Activated CD4-positive, alpha-beta T cell treated with anti-CD3 and anti-CD28 coated beads for 1 hour (primary cell): ENCODE results near the gene CYP4A22.
"Not testable (repeated sequence)": the region's sequence is repeated elsewhere in the genome, so short reads cannot be mapped to it uniquely, and the experiment has no call there.

Source experiments
- DNase-seq: peaks from one replicate; pipeline ENCODE4 v3.0.0-alpha.2; 2020

CYP4A22 gene, protein sequence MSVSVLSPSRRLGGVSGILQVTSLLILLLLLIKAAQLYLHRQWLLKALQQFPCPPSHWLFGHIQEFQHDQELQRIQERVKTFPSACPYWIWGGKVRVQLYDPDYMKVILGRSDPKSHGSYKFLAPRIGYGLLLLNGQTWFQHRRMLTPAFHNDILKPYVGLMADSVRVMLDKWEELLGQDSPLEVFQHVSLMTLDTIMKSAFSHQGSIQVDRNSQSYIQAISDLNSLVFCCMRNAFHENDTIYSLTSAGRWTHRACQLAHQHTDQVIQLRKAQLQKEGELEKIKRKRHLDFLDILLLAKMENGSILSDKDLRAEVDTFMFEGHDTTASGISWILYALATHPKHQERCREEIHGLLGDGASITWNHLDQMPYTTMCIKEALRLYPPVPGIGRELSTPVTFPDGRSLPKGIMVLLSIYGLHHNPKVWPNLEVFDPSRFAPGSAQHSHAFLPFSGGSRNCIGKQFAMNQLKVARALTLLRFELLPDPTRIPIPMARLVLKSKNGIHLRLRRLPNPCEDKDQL

DNA sequence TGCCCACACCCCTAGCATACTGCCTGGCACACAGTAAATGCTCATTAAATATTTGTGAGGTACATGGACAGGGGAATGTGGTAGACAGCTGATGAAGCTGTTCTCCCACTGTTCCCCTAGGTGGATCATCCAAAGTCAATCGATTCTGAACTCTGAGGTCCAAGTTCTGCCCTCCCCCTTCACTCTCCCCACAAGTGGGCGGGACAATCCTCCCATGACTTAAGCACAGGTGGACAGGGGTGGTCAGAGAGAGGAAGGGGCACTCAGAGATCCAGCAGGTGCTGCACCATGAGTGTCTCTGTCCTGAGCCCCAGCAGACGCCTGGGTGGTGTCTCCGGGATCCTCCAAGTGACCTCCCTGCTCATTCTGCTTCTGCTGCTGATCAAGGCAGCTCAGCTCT is at the start of gene CYP4A22:
TSS of gene CYP4A22 (plus strand) at position 244 of the 400 bp plus-strand sequence. CDS start at position 289, 45 bp downstream.
- no peak for DNase-seq

DNA sequence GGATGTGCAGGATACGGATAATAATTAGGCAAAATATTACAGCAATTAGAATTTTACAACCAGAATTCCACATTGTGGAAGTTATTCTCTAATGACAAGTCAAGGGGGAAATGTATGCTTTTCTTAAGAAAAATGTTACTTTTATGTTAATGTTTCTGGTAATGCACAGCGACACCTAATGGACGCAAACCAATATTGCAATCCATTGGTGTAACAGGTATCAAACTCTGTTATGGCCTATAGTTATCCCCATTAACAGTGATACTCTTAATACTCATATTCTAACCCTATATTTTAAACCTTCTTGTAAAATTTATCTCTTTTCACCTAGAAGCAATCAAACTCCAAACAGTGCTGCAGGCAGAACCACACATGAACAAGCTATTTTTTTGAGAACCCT is 47.9 kb upstream of the CYP4A22 start:
- not testable (repeated sequence) for DNase-seq

DNA sequence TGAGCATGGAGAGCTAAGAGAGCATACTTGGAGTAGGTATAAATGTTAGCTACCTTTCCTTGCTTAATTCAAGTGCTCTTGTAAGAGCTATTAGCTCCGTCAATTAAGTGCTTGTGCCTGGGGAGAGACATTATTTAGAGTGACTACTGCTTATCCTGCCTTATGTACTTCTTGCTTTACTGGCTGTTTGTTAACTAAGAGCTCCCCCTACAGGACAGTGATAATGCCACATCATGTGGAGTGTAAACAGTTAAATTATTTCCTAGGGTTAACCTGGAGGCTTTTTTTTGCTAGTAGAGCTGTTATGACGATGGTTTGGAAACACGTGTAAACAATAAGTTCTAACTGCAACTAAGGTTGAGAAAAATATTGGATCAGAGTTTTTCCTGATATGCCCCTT is 45.8 kb upstream of the CYP4A22 start:
- not testable (repeated sequence) for DNase-seq

DNA sequence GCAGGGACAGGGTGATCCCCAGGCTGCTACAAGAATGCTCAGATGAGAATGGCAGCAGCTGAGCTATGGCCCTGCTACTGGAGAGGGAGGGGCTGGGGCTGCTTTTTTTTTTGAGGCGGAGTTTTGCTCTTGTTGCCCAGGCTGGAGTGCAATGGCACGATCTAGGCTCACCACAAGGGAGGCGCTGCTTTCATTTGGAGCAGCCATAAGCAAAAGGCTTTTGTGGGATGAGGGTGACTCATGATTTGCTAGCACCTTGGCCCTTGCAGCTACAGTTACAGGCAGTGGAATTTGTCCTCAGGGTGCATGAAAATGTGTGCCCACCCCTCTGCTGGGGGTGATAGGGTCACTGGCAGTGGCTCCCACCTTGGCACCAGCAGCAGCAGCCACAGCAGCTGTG is 32.4 kb upstream of the CYP4A22 start:
- DNase-seq = no peak

DNA sequence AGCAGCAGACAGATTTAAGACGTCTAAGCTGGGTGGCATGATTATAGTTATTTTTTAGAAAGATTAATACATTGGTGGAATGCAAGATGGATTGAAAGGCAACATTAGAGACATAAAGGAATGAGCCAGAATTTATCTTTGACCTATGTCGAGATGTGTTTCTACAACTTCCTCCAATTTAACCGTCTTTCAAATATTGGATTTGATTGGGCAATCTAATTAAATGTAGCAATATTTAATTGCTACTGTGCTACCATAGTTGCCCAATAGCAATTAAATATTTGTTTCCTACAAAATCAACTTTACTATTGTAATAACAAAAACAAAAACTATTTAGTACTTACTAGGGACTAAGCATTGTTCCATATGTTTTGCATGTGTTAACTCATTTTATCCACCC is 30.4 kb upstream of the CYP4A22 start:
- DNase-seq = no peak

DNA sequence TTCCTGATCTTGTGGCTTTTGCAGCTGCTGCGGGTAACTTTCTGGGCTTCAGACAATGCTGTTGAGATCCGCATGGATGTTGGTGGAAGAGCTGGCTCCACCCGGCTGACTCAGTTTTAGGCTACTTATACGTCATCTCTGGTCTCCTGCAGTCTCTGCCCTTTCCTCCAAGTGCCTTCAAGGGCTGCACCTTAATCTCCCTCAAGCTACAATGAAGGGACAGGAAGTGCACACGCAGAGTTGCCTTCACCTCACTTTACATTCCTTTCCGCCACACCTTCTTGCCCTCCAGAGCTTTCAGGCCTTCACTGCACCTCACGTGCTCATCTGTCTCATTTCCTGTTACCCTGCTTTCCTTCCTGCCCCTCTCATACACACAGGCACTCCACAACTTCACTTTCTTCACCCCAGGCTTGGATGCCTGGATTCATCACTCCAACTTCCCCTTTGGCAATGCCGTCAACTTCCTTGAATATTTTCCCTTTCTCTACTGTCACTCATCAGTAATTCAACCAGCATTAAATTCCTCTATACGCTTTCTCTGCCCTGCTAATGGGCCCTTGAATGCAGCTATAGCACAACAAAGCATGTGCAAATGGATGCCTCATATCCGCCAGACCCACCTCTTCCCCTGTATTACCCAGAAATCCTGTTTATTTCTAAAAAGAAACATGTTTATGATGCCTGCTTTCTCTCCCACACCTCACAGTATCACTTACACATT is 29.2 kb upstream of the CYP4A22 start:
- DNase-seq = not testable (repeated sequence)

DNA sequence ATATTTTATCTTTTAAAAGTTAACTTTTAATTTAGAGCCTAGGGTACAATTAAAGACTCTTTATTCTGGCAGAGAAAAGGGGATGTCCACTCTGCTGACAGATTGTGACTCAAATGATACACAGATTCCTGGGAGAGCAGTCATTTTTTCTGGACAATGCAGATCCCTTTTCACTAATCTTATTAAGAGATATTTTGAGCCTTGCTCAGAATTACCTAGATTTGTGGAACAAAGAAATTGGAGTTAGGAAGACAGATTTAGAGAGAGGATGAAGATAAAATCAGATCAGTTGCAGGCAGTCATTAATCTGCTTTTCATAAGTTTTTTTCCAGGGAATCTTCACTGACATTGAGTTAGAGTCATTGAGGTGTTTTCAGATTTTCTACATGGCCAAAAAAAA is 27.8 kb upstream of the CYP4A22 start:
- DNase-seq = not testable (repeated sequence)

DNA sequence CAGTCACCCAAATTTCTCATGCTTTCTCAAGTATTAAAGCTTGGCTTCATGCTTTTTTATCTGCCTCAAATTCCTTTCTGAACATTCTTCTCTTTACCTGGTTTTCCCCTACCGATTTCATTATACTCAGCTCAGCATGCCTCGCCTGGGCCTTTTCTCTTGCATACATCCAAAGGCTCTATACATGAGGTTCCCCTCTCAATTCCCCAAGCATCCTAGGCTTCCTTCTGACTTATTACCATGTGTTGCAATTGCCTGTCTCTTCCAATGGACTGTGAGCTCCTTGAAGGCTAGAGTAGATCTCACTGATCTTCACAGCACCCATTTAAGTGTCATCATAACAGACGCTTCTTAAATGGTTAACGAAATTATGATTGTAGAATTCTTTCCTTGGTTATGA is 24.1 kb upstream of the CYP4A22 start:
- DNase-seq = no peak

DNA sequence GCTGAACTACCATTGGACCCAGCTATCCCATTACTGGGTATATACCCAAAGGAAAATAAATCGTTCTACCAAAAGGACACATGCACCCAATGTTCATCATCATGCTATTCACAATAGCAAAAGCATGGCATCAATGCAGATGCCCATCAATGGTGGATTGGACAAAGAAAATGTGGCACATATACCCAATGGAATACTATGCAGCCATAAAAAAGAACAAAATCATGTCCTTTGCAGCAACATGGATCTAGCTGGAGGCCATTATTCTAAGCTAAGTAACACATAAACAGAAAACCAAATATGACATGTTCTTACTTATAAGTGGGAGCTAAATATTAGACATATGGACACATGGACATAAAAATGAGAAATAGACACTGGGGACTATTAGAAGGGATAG is 16.2 kb upstream of the CYP4A22 start:
- DNase-seq = not testable (repeated sequence)

DNA sequence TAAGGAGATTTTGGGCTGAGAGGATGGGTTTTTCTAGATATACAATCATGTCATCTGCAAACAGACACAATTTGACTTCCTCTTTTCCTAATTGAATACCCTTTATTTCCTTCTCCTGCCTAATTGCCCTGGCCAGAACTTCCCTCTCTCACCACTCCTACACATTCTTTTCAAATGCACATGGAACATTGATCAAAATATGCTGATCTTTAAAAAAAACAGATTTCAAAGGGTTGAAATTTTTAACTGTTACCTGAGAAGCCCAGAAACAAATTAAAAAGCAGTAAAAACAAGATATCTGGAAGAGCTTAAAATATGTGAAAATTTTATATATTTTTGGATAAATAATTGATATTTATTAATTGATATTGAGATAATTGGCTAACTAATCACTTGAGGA is 12.4 kb upstream of the CYP4A22 start:
- DNase-seq = not testable (repeated sequence)

DNA sequence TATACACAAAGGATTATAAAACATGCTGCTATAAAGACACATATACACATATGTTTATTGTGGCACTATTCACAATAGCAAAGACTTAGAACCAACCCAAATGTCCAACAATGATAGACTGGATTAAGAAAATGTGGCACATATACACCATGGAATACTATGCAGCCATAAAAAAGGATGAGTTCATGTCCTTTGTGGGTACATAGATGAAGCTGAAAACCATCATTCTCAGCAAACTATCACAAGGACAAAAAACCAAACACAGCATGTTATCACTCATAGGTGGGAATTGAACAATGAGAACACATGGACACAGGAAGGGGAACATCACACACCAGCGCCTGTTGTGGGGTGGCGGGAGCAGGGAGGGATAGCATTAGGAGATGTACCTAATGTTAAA is 10.2 kb upstream of the CYP4A22 start:
- not testable (repeated sequence) for DNase-seq

DNA sequence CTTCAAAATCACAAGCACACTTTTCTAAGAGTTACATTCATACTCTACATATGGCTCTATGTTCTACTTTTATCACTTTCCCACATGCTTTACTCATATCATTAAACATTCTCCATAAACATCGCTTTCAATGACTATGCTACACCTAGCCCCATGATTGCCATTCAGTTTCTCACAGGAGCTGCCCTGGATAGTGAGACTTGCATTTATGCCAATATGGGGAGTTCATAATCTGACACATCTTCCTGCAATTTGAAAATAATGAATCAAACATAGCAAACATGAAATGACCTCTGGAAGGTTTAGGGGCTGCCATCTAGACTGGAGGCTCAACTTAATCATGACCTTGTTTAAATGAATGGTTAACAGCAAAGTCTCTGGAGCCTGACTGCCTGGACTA is 9.0 kb upstream of the CYP4A22 start:
- DNase-seq = no peak

DNA sequence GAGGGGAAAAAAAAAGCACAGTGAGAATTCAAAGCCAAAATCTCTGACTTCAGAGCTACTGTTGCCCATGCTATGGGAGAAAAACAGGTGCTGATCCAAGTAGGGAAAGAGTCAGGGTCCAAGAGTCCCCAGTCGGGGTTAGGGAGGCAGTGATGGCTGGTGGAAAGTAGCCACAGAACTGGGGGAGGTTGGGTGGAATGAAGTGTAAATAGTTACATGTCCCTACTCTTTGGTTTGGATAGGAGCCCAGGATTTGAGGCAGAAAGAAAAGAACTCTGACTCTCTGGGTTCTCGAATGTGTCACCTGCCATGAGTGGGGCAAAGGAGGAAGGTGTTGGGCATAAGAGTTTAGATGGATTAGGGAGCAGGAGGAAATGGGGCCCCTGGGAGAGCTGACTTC is 8.4 kb upstream of the CYP4A22 start:
- not testable (repeated sequence) for DNase-seq

DNA sequence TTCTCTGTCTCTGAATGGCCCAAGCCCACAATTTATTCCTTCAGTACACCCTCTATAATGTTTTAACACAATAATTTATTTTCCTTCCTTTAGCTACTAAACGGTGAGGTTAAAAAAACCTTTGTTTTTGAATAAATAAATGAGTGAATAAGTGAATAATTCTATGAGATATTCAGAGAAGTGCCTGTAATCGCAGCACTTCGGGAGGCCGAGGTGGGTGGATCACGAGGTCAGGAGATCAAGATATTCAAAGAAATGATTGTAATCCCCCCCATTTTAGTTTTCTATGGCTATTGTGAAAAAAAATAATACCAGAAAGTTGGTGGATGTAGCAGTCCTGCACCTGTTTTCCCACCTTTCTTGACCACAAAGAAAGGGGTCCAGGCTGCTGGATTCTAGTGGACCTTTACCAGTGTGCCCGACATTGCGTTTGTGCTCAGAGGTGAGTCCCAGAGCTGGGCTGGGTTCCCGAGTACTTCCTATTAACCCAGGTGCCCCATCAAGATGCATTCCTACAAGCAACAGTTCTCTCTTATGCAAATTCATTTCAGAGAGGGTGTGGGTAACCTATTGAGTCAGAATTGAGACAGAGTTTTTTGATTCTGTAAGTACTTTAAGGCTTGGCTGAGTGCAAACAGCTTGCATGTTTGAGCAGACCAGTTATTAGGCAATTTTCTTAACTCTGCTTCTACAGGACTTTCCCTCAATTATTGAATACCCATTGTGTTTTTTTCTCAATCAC is 7.6 kb upstream of the CYP4A22 start:
- DNase-seq = not testable (repeated sequence)

DNA sequence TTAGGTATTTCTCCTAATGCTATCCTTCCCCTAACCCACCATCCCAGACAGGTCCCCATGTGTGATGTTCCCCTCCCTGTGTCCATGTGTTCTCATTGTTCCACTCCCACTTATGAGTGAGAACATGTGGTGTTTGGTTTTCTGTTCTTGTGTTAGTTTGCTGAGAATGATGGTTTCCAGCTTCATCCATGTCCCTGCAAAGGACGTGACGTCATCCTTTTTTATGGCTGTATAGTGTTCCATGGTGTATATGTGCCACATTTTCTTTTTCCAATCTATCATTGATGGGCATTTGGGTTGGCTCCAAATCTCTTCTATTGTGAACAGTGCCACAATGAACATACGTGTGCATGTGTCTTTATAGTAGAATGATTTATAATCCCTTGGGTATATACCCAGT is 4.6 kb upstream of the CYP4A22 start:
- not testable (repeated sequence) for DNase-seq

DNA sequence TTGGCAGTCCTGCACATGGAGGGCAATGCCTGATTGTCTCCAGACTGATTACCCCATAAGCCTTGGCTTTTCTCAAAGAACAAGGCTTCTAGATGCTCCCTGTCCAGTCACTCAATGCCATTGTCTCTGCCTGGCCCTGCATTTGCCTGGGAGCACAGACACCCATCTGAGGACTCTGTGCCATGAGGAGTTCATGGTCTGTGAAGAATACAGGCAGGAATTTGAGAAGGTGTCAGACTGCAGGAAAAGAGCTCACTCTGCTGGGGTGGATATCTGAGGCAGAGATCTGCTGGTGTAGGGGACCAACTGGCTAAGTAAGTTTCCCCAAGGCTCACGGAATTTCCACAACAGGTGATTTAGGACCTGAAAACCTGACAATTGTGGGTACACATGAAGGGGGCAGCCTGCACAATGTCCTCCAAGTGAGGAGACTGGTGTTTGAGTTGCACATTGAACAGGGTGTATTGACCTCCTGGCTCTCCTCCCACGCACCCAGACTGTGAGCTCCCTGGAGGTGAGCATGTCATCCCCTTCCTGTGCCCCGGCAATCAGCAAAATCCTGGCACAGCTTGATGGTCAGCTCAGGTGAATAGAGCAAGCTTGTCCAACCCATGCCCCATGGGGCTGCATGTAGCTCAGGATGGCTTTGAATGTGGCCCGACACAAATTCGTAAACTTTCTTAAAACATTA is 829 bp downstream of the CYP4A22 start:
- DNase-seq = no peak

DNA sequence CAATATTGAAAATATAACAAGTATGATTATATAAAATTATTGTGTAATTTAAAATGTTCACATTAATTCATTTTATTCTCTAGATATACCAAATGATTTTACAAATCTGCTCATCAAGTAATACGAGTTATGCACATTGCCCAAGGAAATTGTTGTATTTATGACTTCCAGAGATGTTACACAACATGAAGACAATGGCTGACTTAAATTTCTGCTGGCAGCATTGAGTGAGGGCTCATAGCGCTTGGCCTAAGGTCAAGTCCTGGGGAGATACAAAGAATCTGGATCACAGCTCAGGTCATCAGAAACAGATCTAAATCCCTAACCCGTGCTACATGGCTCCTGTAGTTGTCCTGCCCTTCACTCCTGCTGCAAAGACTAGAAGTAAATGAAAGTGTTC is 3.1 kb downstream of the CYP4A22 start:
- not testable (repeated sequence) for DNase-seq

DNA sequence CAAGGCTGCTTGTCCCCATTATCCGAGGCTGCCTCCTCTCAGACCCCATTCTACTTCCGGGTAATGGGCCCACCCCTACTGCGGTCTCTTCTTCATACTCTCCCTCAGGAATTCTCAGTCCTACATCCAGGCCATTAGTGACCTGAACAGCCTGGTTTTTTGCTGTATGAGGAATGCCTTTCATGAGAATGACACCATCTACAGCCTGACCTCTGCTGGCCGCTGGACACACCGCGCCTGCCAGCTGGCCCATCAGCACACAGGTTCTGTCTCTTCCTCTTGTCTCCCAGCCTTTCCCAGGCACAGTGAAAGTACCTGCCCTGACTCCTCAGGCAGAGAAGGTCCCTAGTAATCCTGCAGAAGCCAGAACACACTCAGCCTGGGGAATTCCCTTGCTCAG is 6.4 kb downstream of the CYP4A22 start:
- not testable (repeated sequence) for DNase-seq

DNA sequence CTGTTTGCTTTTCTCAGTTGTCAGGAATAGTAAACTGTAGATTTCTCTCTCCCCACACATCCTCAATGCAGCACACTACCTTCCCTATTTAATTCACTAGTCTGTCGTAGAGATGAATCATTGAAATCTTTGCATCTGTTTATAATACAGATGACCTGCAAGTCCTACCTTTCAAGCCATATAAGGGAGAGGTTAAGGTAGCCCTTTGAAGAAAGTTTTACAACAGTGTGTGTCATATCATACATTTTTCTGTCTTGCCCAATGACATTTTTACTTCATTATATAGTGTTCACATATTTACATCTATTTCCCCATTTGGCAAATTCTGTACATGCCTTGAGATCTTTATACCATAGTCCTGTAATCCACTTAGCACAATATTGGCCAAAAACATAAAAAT is 9.3 kb downstream of the CYP4A22 start:
- DNase-seq = not testable (repeated sequence)

DNA sequence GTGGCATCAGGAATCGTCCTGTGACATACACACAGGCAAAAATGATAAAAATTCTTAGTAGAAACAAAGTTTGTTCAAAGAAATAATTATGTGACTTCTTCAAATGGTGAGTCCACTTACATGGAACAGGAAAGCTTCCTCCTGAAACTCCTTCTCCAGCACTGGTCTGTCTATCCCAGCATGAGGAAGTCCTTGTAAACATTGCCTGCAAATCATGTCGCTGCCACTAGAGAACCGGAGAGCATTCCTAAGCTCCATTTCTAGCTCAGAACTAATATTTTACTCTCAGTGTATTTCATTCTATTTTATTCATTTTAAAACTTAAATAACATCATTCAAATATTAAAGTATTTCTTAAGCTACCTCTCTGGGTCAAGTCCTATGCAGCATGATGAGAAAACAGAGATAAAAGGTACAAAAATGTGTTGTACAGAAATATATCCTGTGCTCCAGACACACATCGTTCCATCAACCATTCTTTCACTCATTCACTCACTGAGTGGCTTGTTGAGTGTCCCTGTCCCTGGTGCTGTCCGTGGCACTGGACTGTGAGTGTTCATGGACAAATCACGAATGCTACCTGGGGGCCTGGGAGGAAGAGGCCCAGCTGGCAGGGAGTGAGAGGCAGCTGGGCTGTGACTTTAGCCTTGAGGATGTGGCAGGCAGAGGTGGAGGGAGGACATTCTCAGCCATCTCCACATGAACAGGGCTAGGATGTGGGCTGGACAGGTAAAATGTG is 10.0 kb downstream of the CYP4A22 start:
- DNase-seq = no peak

DNA sequence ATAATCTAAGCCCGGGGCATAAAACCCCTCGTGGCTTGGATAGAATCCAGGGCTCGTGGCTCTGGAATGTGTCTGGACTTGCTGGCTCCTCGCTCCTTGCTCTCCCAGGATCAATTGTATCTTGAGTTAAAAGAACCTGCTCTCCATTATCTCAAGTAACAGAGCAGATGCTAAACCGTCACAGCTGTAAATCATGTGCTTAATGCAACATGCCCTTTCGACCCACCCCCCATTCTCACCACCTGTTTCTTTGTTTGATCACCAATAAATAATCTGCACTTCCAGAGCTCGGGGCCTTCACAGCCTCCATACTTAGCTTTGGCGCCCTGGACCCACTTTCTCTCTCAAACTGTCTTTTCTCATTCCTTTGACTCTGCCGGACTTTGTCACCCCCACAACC is 11.9 kb downstream of the CYP4A22 start:
- DNase-seq = not testable (repeated sequence)

DNA sequence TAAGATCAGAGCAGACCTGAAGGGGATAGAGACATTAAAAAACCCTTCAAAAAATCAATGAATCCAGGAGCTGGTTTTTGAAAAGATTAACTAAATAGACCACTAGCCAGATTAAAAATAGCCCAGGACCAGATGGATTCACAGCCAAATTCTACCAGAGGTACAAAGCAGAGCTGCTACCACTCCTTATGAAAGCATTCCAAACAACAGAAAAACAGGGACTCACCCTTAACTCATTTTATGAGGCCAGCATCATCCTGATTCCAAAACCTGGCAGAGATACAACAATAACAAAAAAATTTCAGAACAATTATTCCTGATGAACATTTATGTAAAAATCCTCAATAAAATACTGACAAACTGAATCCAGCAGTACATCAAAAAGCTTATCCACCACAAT is 19.2 kb downstream of the CYP4A22 start:
- DNase-seq = not testable (repeated sequence)
